GM12878 (cell line): ENCODE results near the gene TMEM121B. TPM values are rescaled to one million over a fixed set of nuclear protein-coding genes. Genes with fewer than 3 reads are reported as not detected.

Experiments used
- ATAC-seq: fragments of 200-7000 bp; cut with Tn5 transposase; 3 replicates; pipeline ENCODE4 v1.9.1; 2020; ENCODE audit warnings: mild to moderate bottlenecking, moderate library complexity
- BruUV-seq: library from RNA; stranded (reverse); fragments of 400-500 nt; replicated peaks from 2 replicates; lab custom pipeline; 2021; lab: Mats Ljungman, UMichigan
- CTCF ChIA-PET: fragments of 300-600 bp; sonication (Branson Sonifier 250); formaldehyde crosslinking; extraction: SDS; loops from one replicate; lab custom pipeline; 2021; ENCODE audit warnings: inconsistent platforms; lab: Yijun Ruan, JAX
- POLR2A ChIA-PET: fragments of 350-600 bp; formaldehyde crosslinking; extraction: SDS; loops from one replicate; lab custom pipeline; 2021; ENCODE audit warnings: inconsistent platforms; lab: Charles Lee
- RAD21 ChIA-PET: fragments of 300-600 bp; sonication (Branson Sonifier 250); formaldehyde crosslinking; loops from one replicate; lab custom pipeline; 2023; ENCODE audit warnings: antibody characterized with exemption; ENCODE audit not compliant: unreplicated experiment; lab: Charles Lee
- SMC1A ChIA-PET: fragments of 300-600 bp; sonication (Branson Sonifier 250); formaldehyde crosslinking; loops from one replicate; lab custom pipeline; 2023; ENCODE audit not compliant: unreplicated experiment, uncharacterized antibody; lab: Charles Lee
- DNase-seq: peaks from one replicate; pipeline ENCODE4 v3.0.0-alpha.2; 2011; ENCODE audit warnings: low read depth, low spot score
- FAIRE-seq: peaks from 3 replicates; lab custom pipeline; 2011; peaks lifted over from hg19 to GRCh38; lab: Jason Lieb, UNC
- H2AFZ ChIP-seq: 2 replicates; pipeline ENCODE4 v1.6.0; 2011; ENCODE audit warnings: low read depth, low read length, control low read depth; ENCODE audit not compliant: control insufficient read depth
- H3K27ac ChIP-seq: 2 replicates; pipeline ENCODE4 v1.5.1; 2011; ENCODE audit warnings: control low read depth; ENCODE audit not compliant: control insufficient read depth, insufficient read depth
- H3K27me3 ChIP-seq, 2 experiments: replicated peaks in 1 of 2; 2 replicates each; pipeline versions ENCODE4 v1.6.0 to v1.6.1; 2011; ENCODE audit warnings: low read length in 1 of 2; ENCODE audit not compliant: control insufficient read depth in 2 of 2, insufficient read depth in 2 of 2
- H3K36me3 ChIP-seq, 2 experiments: 2 replicates each; pipeline ENCODE4 v1.5.1; 2011; ENCODE audit warnings: low read length in 1 of 2; ENCODE audit not compliant: control insufficient read depth in 2 of 2, insufficient read depth in 2 of 2
- H3K4me1 ChIP-seq: 2 replicates; pipeline ENCODE4 v1.6.1; 2011; ENCODE audit warnings: mild to moderate bottlenecking, low read length, moderate library complexity, mixed read lengths; ENCODE audit not compliant: control insufficient read depth, insufficient read depth
- H3K4me2 ChIP-seq: 2 replicates; pipeline ENCODE4 v1.6.0; 2011; ENCODE audit warnings: control low read depth; ENCODE audit not compliant: control insufficient read depth, insufficient read depth
- H3K4me3 ChIP-seq: fragments of 200-600 bp; sonication (generic); 2 replicates; pipeline ENCODE4 v1.5.1; 2016
- H3K79me2 ChIP-seq: 2 replicates; pipeline ENCODE4 v1.6.0; 2011; ENCODE audit warnings: low read length; ENCODE audit not compliant: control insufficient read depth, insufficient read depth
- H3K9ac ChIP-seq: 2 replicates; pipeline ENCODE4 v1.8.0; 2011; ENCODE audit warnings: low read length, control low read depth, mixed read lengths; ENCODE audit not compliant: control insufficient read depth, insufficient read depth
- H3K9me3 ChIP-seq: replicated peaks from 3 replicates; pipeline ENCODE4 v1.5.1; 2011; ENCODE audit warnings: mild to moderate bottlenecking, low read length; ENCODE audit not compliant: control insufficient read depth, insufficient read depth
- H4K20me1 ChIP-seq: 2 replicates; pipeline ENCODE4 v1.6.0; 2011; ENCODE audit not compliant: control insufficient read depth, insufficient read depth
- CREB1 ChIP-seq: IDR thresholded peaks from 2 replicates; pipeline ENCODE4 v1.6.1; 2012; ENCODE audit warnings: low read depth, mild to moderate bottlenecking, inconsistent platforms
- MTA2 ChIP-seq: fragments of 450-650 bp; IDR thresholded peaks from 2 replicates; pipeline ENCODE4 v1.6.1; 2016; ENCODE audit warnings: low read depth, mild to moderate bottlenecking, moderate library complexity
- MTA3 ChIP-seq: IDR thresholded peaks from 2 replicates; pipeline ENCODE4 v1.6.1; 2012; ENCODE audit warnings: low read length, inconsistent platforms, borderline replicate concordance
- NFYB ChIP-seq: IDR thresholded peaks from 2 replicates; pipeline ENCODE4 v1.6.1; 2011; ENCODE audit warnings: low read depth, mild to moderate bottlenecking, low read length, improper control_type of control experiment, moderate library complexity; ENCODE audit not compliant: insufficient read depth
- PBX3 ChIP-seq: IDR thresholded peaks from 2 replicates; pipeline ENCODE4 v1.6.1; 2011; ENCODE audit warnings: mild to moderate bottlenecking, low read depth, low read length, moderate library complexity; ENCODE audit not compliant: insufficient replicate concordance
- RFX5 ChIP-seq: IDR thresholded peaks from 2 replicates; pipeline ENCODE4 v1.6.1; 2011; ENCODE audit warnings: low read depth, low read length, improper control_type of control experiment
- SRF ChIP-seq, 2 experiments: IDR thresholded peaks; 2 replicates each; pipeline ENCODE4 v1.6.1; 2011; ENCODE audit warnings: low read depth in 2 of 2, low read length in 2 of 2, mild to moderate bottlenecking in 1 of 2, moderate library complexity in 1 of 2
- TARDBP ChIP-seq: IDR thresholded peaks from 2 replicates; pipeline ENCODE4 v1.6.1; 2016; ENCODE audit warnings: borderline replicate concordance
- TCF7 ChIP-seq: IDR thresholded peaks from 2 replicates; pipeline ENCODE4 v1.6.1; 2014; ENCODE audit warnings: antibody characterized with exemption, borderline replicate concordance
- WGBS: methylation state at CpG from one replicate; pipeline ENCODE4 v1.1.6; 2016; ENCODE audit warnings: low lambda C conversion rate; ENCODE audit not compliant: insufficient replicate concordance, insufficient coverage; ENCODE audit errors: missing lambda C conversion rate; 5-methylcytosine and 5-hydroxymethylcytosine counted together
- in situ Hi-C: fragments of 300-500 bp; cut with MboI; formaldehyde crosslinking; loops from 9 replicates; pipeline ENCODE4 v1.14.3; 2018; ENCODE audit warnings: mixed read lengths
- intact Hi-C: fragments of 100-400 bp; cut with micrococcal nuclease; formaldehyde crosslinking; loops from one replicate; pipeline ENCODE4 v1.14.2; 2022; ENCODE audit not compliant: unreplicated experiment
- polyA plus RNA-seq, 11 experiments: library from polyadenylated mRNA; depleted of rRNA in 4 of 11; unstranded in 6 of 11; stranded (reverse) in 5 of 11; fragments of >200 nt; fragmentation: Nextera tagmentation in 4 of 11; fragmentation: Illumina TruSeq in 1 of 11; extraction: Ambion mirVana in 4 of 11; extraction: Trizol in 1 of 11; gene quantifications; 1 replicate in 1 of 11; 2 replicates in 10 of 11; pipeline versions ENCODE4 v1.2.1 to v1.2.3, GENCODE V29; 2011 to 2016; ENCODE audit warnings: inconsistent platforms in 2 of 11, missing spikeins in 2 of 11, low read depth in 1 of 11
- total RNA-seq, 4 experiments: library from RNA; depleted of rRNA in 3 of 4; stranded (reverse); fragments of >200 nt in 3 of 4; fragmentation: Illumina TruSeq in 1 of 4; extraction: Trizol in 1 of 4; gene quantifications; 2 replicates each; pipeline versions ENCODE4 v1.2.1 to v1.2.3, GENCODE V29; 2013 to 2021
- TF ChIP-seq, protein P1 (sequence below): fragments of 450-650 bp; IDR thresholded peaks from 2 replicates; pipeline ENCODE4 v1.6.1; 2017; ENCODE audit warnings: mild to moderate bottlenecking

Gene TMEM121B
- total and polyA plus RNA-seq, 10 of the 15 experiments (the other 5 are each of a cell fraction or from before 2014, with no cell fraction given), result 0.02 to 0.10 (median 0.06) TPM; not detected in 5

DNA sequence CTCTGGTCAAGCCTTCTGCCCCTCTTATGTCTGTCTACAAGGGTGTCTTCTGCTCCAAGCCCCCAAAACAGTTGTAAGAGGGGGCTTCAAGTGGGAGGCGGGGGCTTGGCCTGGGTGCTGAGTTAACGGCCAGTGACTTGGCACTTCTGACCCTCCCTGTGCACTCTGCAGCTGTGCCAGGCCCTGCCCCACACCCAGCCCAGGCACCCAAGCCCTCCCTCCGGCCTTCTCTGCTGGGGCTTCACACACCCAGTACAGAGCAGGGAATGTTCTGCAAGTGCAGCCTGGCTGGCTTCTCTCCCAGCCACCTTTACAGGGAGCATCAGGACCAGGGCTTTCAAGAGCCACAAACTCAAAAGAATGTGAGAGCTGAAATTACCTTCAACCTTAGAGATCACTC is 3.8 kb downstream of the TMEM121B start (continued):
- TF ChIP-seq NFYB, result no peak

- Histone ChIP-seq H3K79me2 (no peaks in the 10 kb centered on the region), H2AFZ (no peak overlapping the region), H3K27me3 (peaks cover 3 to 4% of the 10 kb centered on the region in 2 experiments; a peak in 3 of 4 replicates), H3K4me3 (no peak overlapping the region), H3K27ac (no peak overlapping the region), H3K36me3 (no peaks in the 10 kb centered on the region), H3K4me1 (peaks cover 18% of the 10 kb centered on the region), H3K9ac (no peak overlapping the region), H3K9me3 (no peaks in the 10 kb centered on the region), H3K4me2 (no peak overlapping the region), H4K20me1 (peaks cover 4% of the 10 kb centered on the region; the same call in 1 of the 2 replicates)
- POLR2A ChIA-PET, result no interaction called here
- RAD21 ChIA-PET, result no interaction called here
- no peak for ATAC-seq
- DNase-seq, result no peak
- TF ChIP-seq TARDBP (no peak), CREB1 (no peak)
- WGBS, result 73% methylated on average over 6 of the region's 6 CpGs
- SMC1A ChIA-PET, result no interaction called here
- no peak for FAIRE-seq
- in situ Hi-C loops (no loop called here), intact Hi-C loops (no loop called here)
- no TSS peak for BruUV-seq
- CTCF ChIA-PET, result interaction anchor here (1.1 kb wide), 1 partner anchor 40 kb away, joined by 5 read pairs; no protein-coding TSS in a partner anchor
Measured at GRCh38 chr22:17116572-17117330, 4.4 kb downstream of the TMEM121B start.

GRCh38 chr22:17115945-17116565 is 5.1 kb downstream of the TMEM121B start:
- ChIA-PET RAD21 (no interaction called here), SMC1A (no interaction called here), POLR2A (no interaction called here), CTCF (interaction anchor here (0.7 kb wide), 1 partner anchor 386 kb away, joined by 3 read pairs; no protein-coding TSS in a partner anchor)
- Histone ChIP-seq H3K4me2 (no peak overlapping the region), H2AFZ (no peak overlapping the region), H3K27me3 (no peaks in the 10 kb centered on the region), H4K20me1 (peaks cover 4% of the 10 kb centered on the region; the same call in 1 of the 2 replicates), H3K27ac (no peak overlapping the region), H3K79me2 (no peaks in the 10 kb centered on the region), H3K4me1 (peaks cover 18% of the 10 kb centered on the region), H3K4me3 (no peak overlapping the region), H3K36me3 (no peaks in the 10 kb centered on the region), H3K9ac (no peak overlapping the region), H3K9me3 (no peaks in the 10 kb centered on the region)
- BruUV-seq, result no TSS peak
- ATAC-seq (no peak), FAIRE-seq (no peak), DNase-seq (no peak)
- WGBS, result 34% methylated on average over 5 of the region's 5 CpGs
- intact Hi-C loops, result no loop called here
- in situ Hi-C loops, result no loop called here
- TF ChIP-seq, protein P1, sequence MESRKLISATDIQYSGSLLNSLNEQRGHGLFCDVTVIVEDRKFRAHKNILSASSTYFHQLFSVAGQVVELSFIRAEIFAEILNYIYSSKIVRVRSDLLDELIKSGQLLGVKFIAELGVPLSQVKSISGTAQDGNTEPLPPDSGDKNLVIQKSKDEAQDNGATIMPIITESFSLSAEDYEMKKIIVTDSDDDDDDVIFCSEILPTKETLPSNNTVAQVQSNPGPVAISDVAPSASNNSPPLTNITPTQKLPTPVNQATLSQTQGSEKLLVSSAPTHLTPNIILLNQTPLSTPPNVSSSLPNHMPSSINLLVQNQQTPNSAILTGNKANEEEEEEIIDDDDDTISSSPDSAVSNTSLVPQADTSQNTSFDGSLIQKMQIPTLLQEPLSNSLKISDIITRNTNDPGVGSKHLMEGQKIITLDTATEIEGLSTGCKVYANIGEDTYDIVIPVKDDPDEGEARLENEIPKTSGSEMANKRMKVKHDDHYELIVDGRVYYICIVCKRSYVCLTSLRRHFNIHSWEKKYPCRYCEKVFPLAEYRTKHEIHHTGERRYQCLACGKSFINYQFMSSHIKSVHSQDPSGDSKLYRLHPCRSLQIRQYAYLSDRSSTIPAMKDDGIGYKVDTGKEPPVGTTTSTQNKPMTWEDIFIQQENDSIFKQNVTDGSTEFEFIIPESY, result no peak
- TF ChIP-seq TCF7 (no peak), SRF (IDR thresholded peaks at IDR 0.05; ENCODE audit: low read depth in 2 of 2, low read length in 2 of 2) (no peak), MTA3 (no peak), PBX3 (no peak), RFX5 (no peak), MTA2 (no peak)
